ENCODE measurements around the gene ATAD1. TPM values are rescaled to one million over a fixed set of nuclear protein-coding genes. Genes with fewer than 3 reads are reported as not detected.

The ATAD1 gene
- total RNA-seq, 4 donors from 2014 or later = 29.9 to 40.6 (median 31.5) TPM

DNA sequence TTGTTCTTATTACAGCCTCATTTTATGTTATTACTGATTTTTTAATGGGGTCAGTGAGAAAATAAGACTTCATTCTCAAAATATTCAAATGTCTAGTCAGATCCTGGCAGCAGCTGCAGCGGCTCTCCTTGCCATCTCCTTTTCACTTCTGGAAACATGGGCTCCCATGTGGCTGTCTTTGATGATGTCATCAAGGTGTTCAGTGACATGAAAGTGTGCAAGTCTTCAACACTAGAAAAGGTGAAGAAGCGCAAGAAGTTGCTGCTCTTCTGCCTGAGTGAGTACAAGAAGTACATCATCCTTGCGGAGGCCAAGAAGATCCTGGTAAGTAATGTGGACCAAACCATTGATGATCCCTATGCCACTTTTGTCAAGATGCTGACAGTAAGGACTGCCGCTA is 25.7 kb upstream of the ATAD1 start:
- TF ChIP-seq POLR2A (IDR thresholded peaks at IDR 0.05) = no peak
- no peak for TF ChIP-seq EP300 (IDR thresholded peaks at IDR 0.05)
- no peak for TF ChIP-seq POLR2AphosphoS5 (IDR thresholded peaks at IDR 0.05)
- TF ChIP-seq CTCF (IDR thresholded peaks at IDR 0.05) = no peak
- no peak for DNase-seq (ENCODE audit: low spot score in 2 of 2)
- Histone ChIP-seq H3K4me1 (peaks cover 6% of the 10 kb centered on the region), H3K4me3 (no peak overlapping the region), H3K27me3 (no peaks in the 10 kb centered on the region), H3K36me3 (no peaks in the 10 kb centered on the region), H3K27ac (no peak overlapping the region), H3K9me3 (no peaks in the 10 kb centered on the region)
- WGBS = 98% methylated on average over 4 of the region's 4 CpGs

GRCh38 chr10:87842776-87843497 is 24.9 kb upstream of the ATAD1 start:
- no peak overlapping the region for H3K27ac ChIP-seq
- no peak overlapping the region for H3K4me3 ChIP-seq
- H3K27me3 ChIP-seq = no peaks in the 10 kb centered on the region
- H3K4me1 ChIP-seq = peaks cover 6% of the 10 kb centered on the region
- no peak for DNase-seq (ENCODE audit: low spot score in 2 of 2)
- TF ChIP-seq POLR2A (IDR thresholded peaks at IDR 0.05) (no peak), POLR2AphosphoS5 (IDR thresholded peaks at IDR 0.05) (no peak), EP300 (IDR thresholded peaks at IDR 0.05) (no peak), CTCF (IDR thresholded peaks at IDR 0.05) (no peak)
- no peaks in the 10 kb centered on the region for H3K9me3 ChIP-seq
- no peaks in the 10 kb centered on the region for H3K36me3 ChIP-seq

GRCh38 chr10:87842220-87842641 is 24.2 kb upstream of the ATAD1 start:
- no peaks in the 10 kb centered on the region for H3K36me3 ChIP-seq
- H3K27ac ChIP-seq = no peak overlapping the region
- TF ChIP-seq CTCF (IDR thresholded peaks at IDR 0.05) (no peak), POLR2A (IDR thresholded peaks at IDR 0.05) (no peak), EP300 (IDR thresholded peaks at IDR 0.05) (no peak)
- no peak overlapping the region for H3K4me3 ChIP-seq
- WGBS = 97% methylated on average over 1 of the region's 1 CpG
- H3K27me3 ChIP-seq = no peaks in the 10 kb centered on the region
- peaks cover 6% of the 10 kb centered on the region for H3K4me1 ChIP-seq
- no peaks in the 10 kb centered on the region for H3K9me3 ChIP-seq
- DNase-seq (ENCODE audit: low spot score in 2 of 2) = no peak

- Histone ChIP-seq H3K4me1 (peaks cover 6% of the 10 kb centered on the region), H3K27me3 (no peaks in the 10 kb centered on the region), H3K4me3 (no peak overlapping the region), H3K9me3 (no peaks in the 10 kb centered on the region), H3K36me3 (no peaks in the 10 kb centered on the region), H3K27ac (no peak overlapping the region)
- TF ChIP-seq POLR2AphosphoS5 (IDR thresholded peaks at IDR 0.05) (no peak), EP300 (IDR thresholded peaks at IDR 0.05) (no peak), POLR2A (IDR thresholded peaks at IDR 0.05) (no peak), CTCF (IDR thresholded peaks at IDR 0.05) (no peak)
- 94% methylated on average over 3 of the region's 3 CpGs for WGBS
- DNase-seq (ENCODE audit: low spot score in 2 of 2) = no peak
Measured at GRCh38 chr10:87841186-87841585, 23.2 kb upstream of the ATAD1 start.

DNA sequence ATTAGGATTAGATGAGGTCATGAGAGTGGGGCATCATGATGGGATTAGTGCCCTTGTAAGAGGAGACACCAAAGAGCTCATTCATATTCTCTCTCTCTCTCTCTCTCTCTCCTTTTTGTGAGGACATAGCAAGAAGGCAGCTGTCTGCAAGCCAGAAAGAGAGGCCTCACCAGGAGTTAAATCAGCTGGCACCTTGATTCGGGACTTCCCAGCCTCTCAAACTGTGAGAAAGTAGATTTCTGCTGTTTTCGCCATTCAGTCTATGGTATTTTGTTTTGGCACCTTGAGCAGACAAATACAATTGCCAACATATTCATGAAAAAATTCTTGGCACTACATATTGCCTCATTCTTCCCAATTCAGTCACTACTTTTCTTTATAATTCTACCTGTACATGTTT is 20.6 kb upstream of the ATAD1 start:
- Histone ChIP-seq H3K36me3 (no peaks in the 10 kb centered on the region), H3K27ac (no peak overlapping the region), H3K27me3 (no peaks in the 10 kb centered on the region), H3K4me1 (peaks cover 6% of the 10 kb centered on the region), H3K4me3 (no peak overlapping the region), H3K9me3 (no peaks in the 10 kb centered on the region)
- TF ChIP-seq EP300 (IDR thresholded peaks at IDR 0.05) (no peak), POLR2A (IDR thresholded peaks at IDR 0.05) (no peak), CTCF (IDR thresholded peaks at IDR 0.05) (no peak), POLR2AphosphoS5 (IDR thresholded peaks at IDR 0.05) (no peak)
- 51% methylated on average over 2 of the region's 2 CpGs for WGBS
- DNase-seq (ENCODE audit: low spot score in 2 of 2) = no peak
